ENCODE measurements around the gene GGCX.
"Not testable (repeated sequence)": the region's sequence is repeated elsewhere in the genome, so short reads cannot be mapped to it uniquely, and the experiment has no call there.

Gene GGCX

GRCh38 chr2:85575739-85576138, 14.4 kb upstream of the GGCX start:
- no peak for DNase-seq (ENCODE audit: low read depth)

GRCh38 chr2:85566265-85566664, 5.0 kb upstream of the GGCX start:
- no peak for DNase-seq (ENCODE audit: low read depth)

GRCh38 chr2:85564144-85564563, 2.9 kb upstream of the GGCX start:
- no peak for DNase-seq (ENCODE audit: low read depth)

GRCh38 chr2:85560812-85561279, 447 bp downstream of the GGCX start:
- no peak for DNase-seq (ENCODE audit: low read depth)

- DNase-seq (ENCODE audit: low read depth), result not testable (repeated sequence)
Measured at GRCh38 chr2:85560403-85560726, 928 bp downstream of the GGCX start.

DNA sequence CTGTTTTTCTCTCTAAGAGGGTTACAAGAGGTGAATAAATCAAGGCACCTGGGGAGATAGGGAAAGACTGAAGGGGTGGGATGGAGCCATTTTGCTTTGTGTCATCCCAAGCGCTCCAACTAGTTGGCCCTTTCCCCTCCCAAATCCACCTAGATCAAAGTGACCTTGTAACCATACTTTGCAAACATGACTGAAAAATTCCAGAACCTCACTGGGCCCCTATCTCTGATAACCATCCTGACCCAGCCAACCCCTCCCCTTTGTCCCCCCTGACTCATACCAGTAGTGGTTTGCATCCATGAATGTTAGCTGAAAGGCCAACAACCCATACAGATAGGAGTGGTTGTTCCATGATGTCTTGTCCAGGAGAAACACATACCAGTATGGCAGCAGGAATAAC, 3.1 kb downstream of the GGCX start:
- no peak for DNase-seq (ENCODE audit: low read depth)

GRCh38 chr2:85557130-85557529, 4.2 kb downstream of the GGCX start:
- DNase-seq (ENCODE audit: low read depth), result no peak

GRCh38 chr2:85554980-85555612, 6.2 kb downstream of the GGCX start:
- DNase-seq (ENCODE audit: low read depth), result no peak

DNA sequence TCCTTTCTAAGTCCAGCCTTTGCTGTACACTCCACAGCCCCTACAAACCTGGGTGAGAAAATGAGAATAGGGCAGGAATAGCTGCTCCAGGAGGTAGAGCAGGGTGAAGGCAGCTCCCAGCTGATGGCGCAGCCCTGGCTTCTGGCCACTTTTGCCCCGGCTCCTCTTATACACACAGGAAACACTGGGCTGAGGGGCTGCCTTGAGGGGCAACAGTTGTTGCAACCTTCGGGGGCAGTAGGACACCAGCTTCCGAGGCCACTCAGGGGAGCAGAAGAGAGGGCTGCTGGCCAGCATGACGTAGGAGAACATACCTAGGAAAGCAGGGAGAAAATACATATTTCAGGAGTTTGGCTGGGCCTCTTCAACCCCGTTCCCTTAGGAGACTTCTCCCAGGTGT, 8.1 kb downstream of the GGCX start:
- no peak for DNase-seq (ENCODE audit: low read depth)

DNA sequence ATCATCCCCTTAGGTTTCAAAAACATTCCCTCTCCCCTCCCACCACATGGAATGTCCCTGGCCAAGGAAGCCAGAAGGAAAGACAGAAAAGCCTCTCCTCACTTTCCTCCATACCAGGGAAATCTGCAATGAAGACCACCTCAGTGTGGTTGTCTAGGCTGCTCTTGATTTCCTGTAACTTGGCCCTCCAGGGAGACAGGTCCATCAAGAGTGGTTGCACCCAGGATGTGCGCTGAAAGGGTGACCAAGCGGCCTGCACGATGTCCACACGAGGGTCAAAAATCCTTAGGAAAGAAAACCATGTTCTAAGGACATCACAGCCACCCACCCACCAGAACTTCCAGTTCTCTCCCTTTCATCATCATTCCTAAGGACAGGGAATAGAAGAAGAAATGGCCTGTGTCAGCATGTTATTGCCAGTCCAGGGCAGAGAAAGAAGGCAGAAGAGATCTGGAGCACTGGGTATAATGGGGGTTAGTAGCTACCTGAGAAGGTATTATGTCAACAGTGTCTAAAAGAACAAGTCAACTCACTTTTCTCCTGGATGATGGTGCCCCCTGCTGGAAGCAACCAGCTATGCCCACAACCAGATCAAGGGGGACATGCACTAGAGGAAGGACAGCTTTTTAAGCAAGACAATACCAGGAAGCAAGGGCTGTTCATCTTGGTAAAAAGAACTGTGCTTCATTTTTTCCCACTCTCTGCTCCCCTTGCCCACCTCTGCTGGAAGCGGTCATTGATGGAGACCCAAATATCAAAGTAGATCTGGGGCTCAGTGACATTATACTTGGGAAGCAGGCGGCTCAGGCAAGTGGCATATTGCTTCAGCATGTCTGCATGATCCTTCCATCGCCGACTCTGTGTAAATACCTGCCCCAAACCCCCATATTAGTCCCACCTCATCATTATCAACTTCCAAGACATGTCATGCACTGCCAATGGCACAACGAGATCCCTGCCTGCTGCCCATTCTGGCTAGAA, 9.3 kb downstream of the GGCX start:
- peak; percentile 57 for DNase-seq (ENCODE audit: low read depth)

GRCh38 chr2:85550486-85550885, 10.8 kb downstream of the GGCX start:
- DNase-seq (ENCODE audit: low read depth), result no peak

- peak; percentile 92 for DNase-seq (ENCODE audit: low read depth)
Measured at GRCh38 chr2:85549826-85550225, 11.5 kb downstream of the GGCX start.

DNA sequence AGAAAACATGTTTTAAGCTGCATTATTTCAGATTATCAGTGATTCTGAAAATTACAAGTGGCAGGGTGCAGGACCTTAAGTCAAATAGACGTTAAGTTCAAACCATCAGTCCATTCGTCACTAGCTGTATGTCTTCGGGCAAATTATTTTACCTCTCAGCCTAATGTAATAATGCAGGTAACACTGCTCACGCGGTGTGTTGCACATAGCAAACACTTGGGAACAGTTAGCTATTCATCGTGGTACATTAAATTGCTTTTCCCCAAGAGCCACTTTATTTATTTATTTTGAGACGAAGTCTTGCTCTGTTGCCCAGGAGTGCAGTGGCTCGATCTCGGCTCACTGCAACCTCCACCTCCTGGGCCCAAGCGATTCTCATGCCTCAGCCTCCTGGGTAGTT, 12.2 kb downstream of the GGCX start:
- no peak for DNase-seq (ENCODE audit: low read depth)

- DNase-seq (ENCODE audit: low read depth), result peak; percentile 49
Measured at GRCh38 chr2:85548608-85548900, 12.7 kb downstream of the GGCX start.

DNA sequence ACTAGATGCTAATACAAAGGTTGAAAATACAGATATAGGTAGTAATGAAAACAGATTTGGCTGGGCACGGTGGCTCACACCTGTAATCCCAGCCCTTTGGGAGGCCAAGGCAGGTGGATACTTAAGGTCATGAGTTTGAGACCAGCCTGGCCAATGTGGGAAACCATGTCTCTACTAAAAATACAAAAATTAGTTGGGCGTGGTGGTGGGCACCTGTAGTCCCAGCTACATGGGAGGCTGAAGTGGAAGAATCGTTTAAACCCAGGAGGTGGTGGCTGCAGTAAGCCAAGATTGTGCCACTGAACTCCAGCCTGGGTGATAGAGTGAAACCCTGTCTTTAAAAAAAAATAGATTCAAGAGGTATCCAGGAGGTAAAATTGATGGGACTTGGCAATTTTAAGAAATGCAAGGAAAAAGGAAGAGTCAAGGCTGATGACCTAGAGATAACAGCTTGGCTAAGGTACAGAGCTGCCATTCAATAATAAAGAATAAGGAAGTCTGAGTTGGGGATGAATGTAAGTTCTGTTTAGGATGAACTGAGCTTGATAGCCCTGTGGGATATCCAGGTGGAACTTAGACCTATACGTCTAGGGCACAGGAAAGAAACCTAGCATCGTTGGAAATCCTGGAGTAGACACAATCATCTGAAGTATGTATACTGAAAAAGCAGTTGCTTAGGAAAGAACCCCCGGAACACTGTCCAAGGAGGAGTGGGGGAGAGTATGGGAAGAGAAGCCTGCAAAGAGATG, 13.3 kb downstream of the GGCX start:
- DNase-seq (ENCODE audit: low read depth), result no peak

DNA sequence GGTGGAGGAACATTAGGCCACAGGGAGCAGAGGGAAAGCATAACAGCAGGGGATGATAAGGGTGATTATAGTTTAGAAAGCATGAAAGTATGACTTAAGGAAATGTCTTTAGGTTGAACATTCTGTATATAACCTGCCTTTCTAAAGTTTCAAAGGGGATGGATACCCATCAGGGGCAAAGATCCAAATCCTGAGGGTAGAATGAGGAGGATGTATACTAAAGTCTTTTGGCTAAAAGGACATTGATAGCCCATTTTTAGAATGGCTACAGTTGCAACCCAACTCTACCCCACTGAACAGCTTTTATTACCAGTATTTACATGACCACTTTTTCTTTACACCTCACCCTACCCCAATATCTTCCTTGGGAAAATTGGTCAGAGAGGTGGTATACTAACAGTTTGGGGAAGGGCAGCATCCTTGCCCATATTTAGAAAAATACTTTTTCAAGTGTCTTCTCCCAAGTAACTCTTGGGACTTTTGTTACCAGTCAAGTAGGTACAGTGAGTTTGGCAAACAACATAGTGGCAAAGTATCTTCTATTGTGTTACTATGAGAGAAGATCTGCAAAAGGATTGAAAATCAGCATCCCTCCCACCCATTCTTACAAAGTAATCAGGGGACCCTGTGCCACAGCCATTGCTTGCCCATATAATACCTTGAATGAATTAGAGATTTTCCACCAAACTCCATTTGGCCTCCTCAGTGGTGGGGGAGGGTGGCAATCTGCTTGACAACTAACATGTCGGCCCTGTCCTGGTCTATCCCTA, 14.0 kb downstream of the GGCX start:
- no peak for DNase-seq (ENCODE audit: low read depth)

DNA sequence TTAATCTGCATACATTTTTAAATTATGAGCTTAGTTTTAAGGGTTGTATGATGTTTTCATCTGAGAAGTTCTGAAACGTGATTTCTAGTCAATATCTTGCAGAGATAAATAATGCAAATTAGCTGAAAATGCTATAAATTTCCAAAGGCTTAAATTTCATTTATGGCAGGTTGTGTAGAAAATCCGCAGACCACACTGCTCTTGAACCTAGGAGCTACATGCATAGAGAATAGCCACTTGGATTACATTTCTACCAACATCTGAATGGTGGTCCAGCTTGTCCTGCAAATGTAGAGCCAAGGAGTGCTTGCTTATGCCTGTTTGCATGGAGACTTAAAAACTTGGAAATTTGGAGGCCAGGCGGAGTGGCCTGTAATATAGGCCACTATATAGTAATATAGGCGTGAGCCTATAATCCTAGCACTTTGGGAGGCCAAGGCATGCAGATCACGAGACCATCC, 15.5 kb downstream of the GGCX start:
- DNase-seq (ENCODE audit: low read depth), result no peak

GRCh38 chr2:85544915-85545779, 16.1 kb downstream of the GGCX start:
- not testable (repeated sequence) for DNase-seq (ENCODE audit: low read depth)

DNA sequence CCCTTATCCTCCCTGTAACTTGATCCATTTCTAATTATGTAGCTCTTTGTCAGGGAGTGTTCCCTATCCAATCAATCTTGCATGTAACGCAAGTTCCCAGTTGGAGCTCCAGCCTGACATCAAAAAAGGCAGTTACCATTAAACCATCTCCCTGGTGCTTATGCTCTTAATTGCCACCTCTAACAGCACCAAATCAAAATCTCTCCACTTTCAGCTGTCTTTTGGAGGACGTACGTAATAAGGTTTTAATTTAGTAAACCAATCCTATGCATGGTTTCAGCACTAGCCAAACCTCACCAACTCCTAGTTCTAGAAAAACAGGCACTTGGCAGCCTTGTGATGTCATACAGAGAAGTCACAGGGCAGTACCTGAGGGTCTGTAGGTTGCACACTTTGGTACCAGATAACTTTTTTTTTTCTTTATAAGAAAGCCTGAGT, 17.0 kb downstream of the GGCX start:
- DNase-seq (ENCODE audit: low read depth), result not testable (repeated sequence)

DNA sequence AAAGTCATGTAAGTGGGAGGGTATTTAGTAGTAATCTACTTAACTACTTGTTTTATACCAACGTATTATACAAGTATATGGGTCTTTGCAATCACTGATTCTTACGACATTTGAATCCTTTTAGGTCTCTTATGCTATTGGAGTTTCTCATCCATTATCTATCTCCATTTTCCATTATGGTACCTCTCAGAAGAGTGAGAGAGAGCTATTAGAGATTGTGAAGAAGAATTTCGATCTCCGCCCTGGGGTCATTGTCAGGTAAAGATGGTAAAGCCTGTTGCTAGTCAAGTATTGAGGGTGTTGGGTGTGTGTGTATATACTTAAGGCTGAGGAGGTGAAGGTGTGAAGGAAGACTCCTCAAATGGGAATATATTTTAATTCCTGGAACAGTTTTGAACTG, 18.5 kb downstream of the GGCX start:
- no peak for DNase-seq (ENCODE audit: low read depth)

All from fibroblast of gingiva (primary cell).